Measurements from ENCODE around the gene SLC7A14. TPM values are rescaled to one million over a fixed set of nuclear protein-coding genes. Genes with fewer than 3 reads are reported as not detected.
A peak's percentile ranks its signal among the peaks of the same experiment; 100 is the strongest.

Gene SLC7A14
- total and polyA plus RNA-seq, 10 of the 15 experiments (the other 5 are each of a cell fraction or from before 2014, with no cell fraction given): not detected

- no TSS peak for BruUV-seq (replicated peaks)
- WGBS (ENCODE audit: insufficient coverage, insufficient replicate concordance, low lambda C conversion rate, missing lambda C conversion rate): 0% methylated on average over 2 of the region's 2 CpGs
Measured at GRCh38 chr3:170635385-170635735, 49.5 kb upstream of the SLC7A14 start.

GRCh38 chr3:170634663-170635384, 48.9 kb upstream of the SLC7A14 start:
- ChIA-PET RAD21 (ENCODE audit: unreplicated experiment) (interaction anchor here (0.5 to 0.6 kb wide), 3 partner anchors 217 to 666 kb away, joined by 3 read pairs; no protein-coding TSS in a partner anchor), CTCF (no interaction called here), POLR2A (no interaction called here), SMC1A (ENCODE audit: uncharacterized antibody, unreplicated experiment) (interaction anchor here (1.2 kb wide), 1 partner anchor 346 kb away, joined by 3 read pairs; no protein-coding TSS in a partner anchor)
- Histone ChIP-seq H3K79me2 (ENCODE audit: control insufficient read depth, insufficient read depth, low read length) (no peaks in the 10 kb centered on the region), H3K4me3 (no peak overlapping the region), H4K20me1 (ENCODE audit: control insufficient read depth, insufficient read depth) (no peaks in the 10 kb centered on the region; the same call in 1 of the 2 replicates), H3K4me1 (ENCODE audit: control insufficient read depth, insufficient read depth, low read length) (peaks cover 27% of the 10 kb centered on the region), H2AFZ (ENCODE audit: control insufficient read depth, low read depth, low read length) (no peak overlapping the region), H3K4me2 (ENCODE audit: control insufficient read depth, insufficient read depth) (peak overlapping the region; percentile 15; the same call in 1 of the 2 replicates), H3K27me3 (replicated peaks in 1 of 2; ENCODE audit: control insufficient read depth in 2 of 2, insufficient read depth in 2 of 2, low read length in 1 of 2) (peaks cover 0 to 5% of the 10 kb centered on the region in 2 experiments; a peak in 3 of 4 replicates), H3K27ac (ENCODE audit: control insufficient read depth, insufficient read depth) (no peak overlapping the region), H3K9me3 (replicated peaks; ENCODE audit: control insufficient read depth, insufficient read depth, low read length) (no peaks in the 10 kb centered on the region; the same call in 2 of the 3 replicates), H3K36me3 (ENCODE audit: control insufficient read depth in 2 of 2, insufficient read depth in 2 of 2, low read length in 1 of 2) (no peaks in the 10 kb centered on the region), H3K9ac (ENCODE audit: control insufficient read depth, insufficient read depth, low read length) (no peak overlapping the region)
- intact Hi-C loops (cut with micrococcal nuclease; ENCODE audit: unreplicated experiment) (loop anchor here (5.0 kb wide), 2 partner anchors 208 to 578 kb away; no protein-coding TSS in a partner anchor), in situ Hi-C loops (cut with MboI) (loop anchor here (10.0 kb wide), 1 partner anchor 580 kb away; no protein-coding TSS in a partner anchor)
- WGBS (ENCODE audit: insufficient coverage, insufficient replicate concordance, low lambda C conversion rate, missing lambda C conversion rate): 2% methylated on average over 3 of the region's 3 CpGs
- peak; percentile 91 for DNase-seq (ENCODE audit: low read depth, low spot score)
- no TSS peak for BruUV-seq (replicated peaks)
- FAIRE-seq: peak; percentile 95
- ATAC-seq: peak; percentile 67
- TF ChIP-seq PML (IDR thresholded peaks at IDR 0.05; ENCODE audit: low read length): peak; percentile 75
- TF ChIP-seq CHD4 (IDR thresholded peaks at IDR 0.05): no peak
- TF ChIP-seq ATF2 (IDR thresholded peaks at IDR 0.05; ENCODE audit: low read length): peak; percentile 99
- TF ChIP-seq EZH2 (IDR thresholded peaks at IDR 0.05; ENCODE audit: borderline replicate concordance, control insufficient read depth, low read depth, low read length): no peak
- TF ChIP-seq MEF2A (IDR thresholded peaks at IDR 0.05; ENCODE audit: insufficient read depth, low read depth, low read length): peak; percentile 66; the same call in 1 of the 2 replicates
- TF ChIP-seq, protein P1, sequence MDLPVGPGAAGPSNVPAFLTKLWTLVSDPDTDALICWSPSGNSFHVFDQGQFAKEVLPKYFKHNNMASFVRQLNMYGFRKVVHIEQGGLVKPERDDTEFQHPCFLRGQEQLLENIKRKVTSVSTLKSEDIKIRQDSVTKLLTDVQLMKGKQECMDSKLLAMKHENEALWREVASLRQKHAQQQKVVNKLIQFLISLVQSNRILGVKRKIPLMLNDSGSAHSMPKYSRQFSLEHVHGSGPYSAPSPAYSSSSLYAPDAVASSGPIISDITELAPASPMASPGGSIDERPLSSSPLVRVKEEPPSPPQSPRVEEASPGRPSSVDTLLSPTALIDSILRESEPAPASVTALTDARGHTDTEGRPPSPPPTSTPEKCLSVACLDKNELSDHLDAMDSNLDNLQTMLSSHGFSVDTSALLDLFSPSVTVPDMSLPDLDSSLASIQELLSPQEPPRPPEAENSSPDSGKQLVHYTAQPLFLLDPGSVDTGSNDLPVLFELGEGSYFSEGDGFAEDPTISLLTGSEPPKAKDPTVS (IDR thresholded peaks at IDR 0.05; ENCODE audit: low read depth, low read length): no peak
- TF ChIP-seq RB1 (IDR thresholded peaks at IDR 0.05; ENCODE audit: borderline replicate concordance): no peak
- peak; percentile 80 for TF ChIP-seq MTA2 (IDR thresholded peaks at IDR 0.05; ENCODE audit: low read depth)
- peak; percentile 87 for TF ChIP-seq CREM (IDR thresholded peaks at IDR 0.05; ENCODE audit: low read depth)

More at GRCh38 chr3:170635385-170635735, 49.5 kb upstream of the SLC7A14 start:
- no peaks in the 10 kb centered on the region; the same call in 1 of the 2 replicates for H4K20me1 ChIP-seq (ENCODE audit: control insufficient read depth, insufficient read depth)
- ATAC-seq (no peak), DNase-seq (ENCODE audit: low read depth, low spot score) (no peak), FAIRE-seq (no peak)
- no peaks in the 10 kb centered on the region for H3K36me3 ChIP-seq (ENCODE audit: control insufficient read depth in 2 of 2, insufficient read depth in 2 of 2, low read length in 1 of 2)
- in situ Hi-C loops (cut with MboI): loop anchor here (10.0 kb wide), 1 partner anchor 581 kb away; no protein-coding TSS in a partner anchor
- no peak overlapping the region for H3K27ac ChIP-seq (ENCODE audit: control insufficient read depth, insufficient read depth)
- RAD21 ChIA-PET (ENCODE audit: unreplicated experiment): interaction anchor here (0.5 kb wide), 1 partner anchor 217 kb away, joined by 3 read pairs; no protein-coding TSS in a partner anchor
- TF ChIP-seq, protein P2, sequence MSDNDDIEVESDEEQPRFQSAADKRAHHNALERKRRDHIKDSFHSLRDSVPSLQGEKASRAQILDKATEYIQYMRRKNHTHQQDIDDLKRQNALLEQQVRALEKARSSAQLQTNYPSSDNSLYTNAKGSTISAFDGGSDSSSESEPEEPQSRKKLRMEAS (IDR thresholded peaks at IDR 0.05; ENCODE audit: low read depth, low read length): no peak
- TF ChIP-seq YBX1 (IDR thresholded peaks at IDR 0.05) (no peak), NR2C2 (IDR thresholded peaks at IDR 0.05; ENCODE audit: borderline replicate concordance, control insufficient read depth, insufficient read length, low read depth) (no peak), NFYB (IDR thresholded peaks at IDR 0.05; ENCODE audit: insufficient read depth, low read depth, low read length) (no peak), ETV6 (conservative IDR thresholded peaks at IDR 0.05 in 1 of 2, IDR thresholded peaks at IDR 0.05 in 1 of 2; ENCODE audit: borderline replicate concordance in 1 of 2, low read depth in 1 of 2) (no peak)
- H3K79me2 ChIP-seq (ENCODE audit: control insufficient read depth, insufficient read depth, low read length): no peaks in the 10 kb centered on the region
- H3K9ac ChIP-seq (ENCODE audit: control insufficient read depth, insufficient read depth, low read length): no peak overlapping the region
- H3K4me1 ChIP-seq (ENCODE audit: control insufficient read depth, insufficient read depth, low read length): peaks cover 27% of the 10 kb centered on the region
- CTCF ChIA-PET: interaction anchor here (0.6 kb wide), 1 partner anchor 35 kb away, joined by 4 read pairs; no protein-coding TSS in a partner anchor
- H3K4me3 ChIP-seq: no peak overlapping the region
- peaks cover 0 to 5% of the 10 kb centered on the region in 2 experiments; a peak in 3 of 4 replicates for H3K27me3 ChIP-seq (replicated peaks in 1 of 2; ENCODE audit: control insufficient read depth in 2 of 2, insufficient read depth in 2 of 2, low read length in 1 of 2)
- no peaks in the 10 kb centered on the region; the same call in 2 of the 3 replicates for H3K9me3 ChIP-seq (replicated peaks; ENCODE audit: control insufficient read depth, insufficient read depth, low read length)
- H2AFZ ChIP-seq (ENCODE audit: control insufficient read depth, low read depth, low read length): no peak overlapping the region
- intact Hi-C loops (cut with micrococcal nuclease; ENCODE audit: unreplicated experiment): no loop called here
- 0 out of 2 replicates have a peak overlapping the region, but pooled peaks have one; percentile 15 for H3K4me2 ChIP-seq (ENCODE audit: control insufficient read depth, insufficient read depth)
- SMC1A ChIA-PET (ENCODE audit: uncharacterized antibody, unreplicated experiment): interaction anchor here (1.2 kb wide), 1 partner anchor 346 kb away, joined by 3 read pairs; no protein-coding TSS in a partner anchor
- POLR2A ChIA-PET: no interaction called here
